C4-2B (cell line): ENCODE data around the gene LRRC15.

Source experiments
- H3K27ac ChIP-seq: fragments of 450-650 bp; 2 replicates; pipeline ENCODE4 v1.5.1; 2017
- CTCF ChIP-seq: fragments of 450-650 bp; conservative IDR thresholded peaks from 2 replicates; pipeline ENCODE4 v1.5.1; 2017; ENCODE audit warnings: mild to moderate bottlenecking
- ZFX ChIP-seq: fragments of 450-650 bp; IDR thresholded peaks from 2 replicates; pipeline ENCODE4 v1.6.1; 2017

The LRRC15 gene

GRCh38 chr3:194336601-194337355 lies 32.8 kb downstream of the LRRC15 start:
- no peak for TF ChIP-seq ZFX
- no peak for TF ChIP-seq CTCF
- H3K27ac ChIP-seq, result no peak overlapping the region

GRCh38 chr3:194333981-194334320 lies 35.6 kb downstream of the LRRC15 start:
- H3K27ac ChIP-seq, result peak overlapping the region; percentile 85
- TF ChIP-seq CTCF, result no peak; the same call in 1 of the 2 replicates
- no peak for TF ChIP-seq ZFX

- peak; percentile 100 for TF ChIP-seq CTCF
- peak; percentile 70; the same call in 1 of the 2 replicates for TF ChIP-seq ZFX
- peak overlapping the region; percentile 85 for H3K27ac ChIP-seq
Measured at GRCh38 chr3:194333212-194333980, 36.1 kb downstream of the LRRC15 start.

- H3K27ac ChIP-seq, result peak overlapping the region; percentile 85
Measured at GRCh38 chr3:194332858-194333211, 36.7 kb downstream of the LRRC15 start.

GRCh38 chr3:194330579-194330978 lies 39.0 kb downstream of the LRRC15 start:
- TF ChIP-seq CTCF (no peak), ZFX (peak; percentile 34; the same call in 1 of the 2 replicates)
- peak overlapping the region; percentile 85 for H3K27ac ChIP-seq

More at GRCh38 chr3:194332858-194333211, 36.7 kb downstream of the LRRC15 start:
- TF ChIP-seq CTCF, result no peak
- no peak for TF ChIP-seq ZFX

- TF ChIP-seq ZFX (no peak), CTCF (no peak)
- peak overlapping the region; percentile 85 for H3K27ac ChIP-seq
Measured at GRCh38 chr3:194330160-194330559, 39.4 kb downstream of the LRRC15 start.

GRCh38 chr3:194329583-194329965 lies 40.0 kb downstream of the LRRC15 start:
- no peak overlapping the region; the same call in 1 of the 2 replicates for H3K27ac ChIP-seq
- TF ChIP-seq CTCF, result no peak
- TF ChIP-seq ZFX, result no peak
